Measurements from ENCODE around the gene CFDP1.

DNA sequence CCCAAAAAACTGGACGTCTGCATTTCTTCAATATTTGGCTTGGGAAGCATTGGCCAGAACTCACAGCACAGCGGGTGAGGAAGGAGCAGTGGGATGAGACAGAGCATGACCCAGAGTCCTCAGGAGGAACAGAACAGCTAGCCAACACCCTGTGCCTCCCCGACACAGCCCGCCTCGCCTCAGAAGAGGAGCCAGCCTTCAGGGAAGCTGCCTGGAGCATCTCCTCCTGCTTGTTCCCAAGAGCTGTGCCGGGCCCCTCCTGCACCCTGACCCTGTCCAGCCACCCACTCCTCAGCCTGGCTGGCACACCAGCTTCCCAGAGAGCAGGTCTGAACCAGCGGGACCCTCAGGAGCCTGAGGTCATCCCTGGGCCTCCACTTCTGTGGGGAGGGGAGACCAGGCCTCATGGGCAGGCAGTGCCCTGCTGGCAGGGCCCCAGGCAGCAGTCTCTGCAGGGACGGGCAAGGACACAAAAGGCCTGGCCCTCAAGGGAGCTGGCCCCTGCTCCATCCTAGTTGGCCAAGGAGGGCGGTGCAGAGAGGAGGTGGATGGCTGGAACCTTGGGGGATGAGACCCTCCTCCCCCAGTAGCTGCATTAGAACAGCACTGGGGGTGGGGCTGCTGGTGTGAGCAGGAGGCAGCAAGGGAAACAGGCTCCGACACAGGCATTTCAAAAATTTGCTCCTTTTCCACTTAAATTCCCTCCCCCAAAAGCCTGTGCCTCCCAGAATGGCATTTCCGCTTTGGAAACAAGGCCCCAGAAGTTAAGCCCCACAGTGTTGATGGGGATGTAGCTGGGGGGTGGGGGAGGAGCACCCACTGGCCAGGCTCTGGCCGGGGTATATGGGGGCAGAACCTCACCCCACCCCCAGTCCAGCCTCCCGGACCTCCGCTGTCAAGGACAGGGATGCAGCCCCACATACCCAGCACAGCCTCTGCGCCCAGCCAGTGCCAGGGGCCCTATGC lies 180.1 kb downstream of the CFDP1 start:
- no peak for TF ChIP-seq REST (IDR thresholded peaks at IDR 0.05; ENCODE audit: insufficient replicate concordance, low read depth)
- TF ChIP-seq, protein P1, sequence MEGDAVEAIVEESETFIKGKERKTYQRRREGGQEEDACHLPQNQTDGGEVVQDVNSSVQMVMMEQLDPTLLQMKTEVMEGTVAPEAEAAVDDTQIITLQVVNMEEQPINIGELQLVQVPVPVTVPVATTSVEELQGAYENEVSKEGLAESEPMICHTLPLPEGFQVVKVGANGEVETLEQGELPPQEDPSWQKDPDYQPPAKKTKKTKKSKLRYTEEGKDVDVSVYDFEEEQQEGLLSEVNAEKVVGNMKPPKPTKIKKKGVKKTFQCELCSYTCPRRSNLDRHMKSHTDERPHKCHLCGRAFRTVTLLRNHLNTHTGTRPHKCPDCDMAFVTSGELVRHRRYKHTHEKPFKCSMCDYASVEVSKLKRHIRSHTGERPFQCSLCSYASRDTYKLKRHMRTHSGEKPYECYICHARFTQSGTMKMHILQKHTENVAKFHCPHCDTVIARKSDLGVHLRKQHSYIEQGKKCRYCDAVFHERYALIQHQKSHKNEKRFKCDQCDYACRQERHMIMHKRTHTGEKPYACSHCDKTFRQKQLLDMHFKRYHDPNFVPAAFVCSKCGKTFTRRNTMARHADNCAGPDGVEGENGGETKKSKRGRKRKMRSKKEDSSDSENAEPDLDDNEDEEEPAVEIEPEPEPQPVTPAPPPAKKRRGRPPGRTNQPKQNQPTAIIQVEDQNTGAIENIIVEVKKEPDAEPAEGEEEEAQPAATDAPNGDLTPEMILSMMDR (IDR thresholded peaks at IDR 0.05; ENCODE audit: insufficient read depth, low read length), result no peak
